Mesendoderm (in vitro differentiated cells): ENCODE measurements around the gene FBXL17.
A peak's percentile ranks its signal among the peaks of the same experiment; 100 is the strongest.
"Not testable (repeated sequence)": the region's sequence is repeated elsewhere in the genome, so short reads cannot be mapped to it uniquely, and the experiment has no call there.

Experiments used
- DNase-seq: peaks from one replicate; pipeline ENCODE4 v3.0.0; 2013
- H2AK5ac ChIP-seq: 2 replicates; pipeline ENCODE4 v1.6.1; 2013; ENCODE audit warnings: low read length, inconsistent platforms
- H2BK120ac ChIP-seq: 2 replicates; pipeline ENCODE4 v1.6.1; 2013; ENCODE audit warnings: low read depth, mild to moderate bottlenecking, low read length, moderate library complexity, mixed read lengths
- H2BK15ac ChIP-seq: replicated peaks from 2 replicates; pipeline ENCODE4 v1.6.1; 2013; ENCODE audit warnings: low read depth, mild to moderate bottlenecking, moderate library complexity
- H2BK5ac ChIP-seq: 2 replicates; pipeline ENCODE4 v1.6.1; 2013; ENCODE audit warnings: low read length, inconsistent platforms
- H3K18ac ChIP-seq: 2 replicates; pipeline ENCODE4 v1.6.1; 2013; ENCODE audit warnings: mild to moderate bottlenecking, low read length, mixed read lengths
- H3K23ac ChIP-seq: one replicate; pipeline ENCODE4 v1.6.1; 2013; ENCODE audit warnings: low read length
- H3K27ac ChIP-seq: 2 replicates; pipeline ENCODE4 v1.5.1; 2013; ENCODE audit warnings: low read depth, mild to moderate bottlenecking, inconsistent platforms, low read length, moderate library complexity
- H3K27me3 ChIP-seq: 2 replicates; pipeline ENCODE4 v1.6.1; 2013; ENCODE audit warnings: low read length, control low read depth, mild to moderate bottlenecking, inconsistent platforms; ENCODE audit not compliant: insufficient read depth, poor library complexity
- H3K36me3 ChIP-seq: 2 replicates; pipeline ENCODE4 v1.6.1; 2013; ENCODE audit warnings: low read length, inconsistent platforms; ENCODE audit not compliant: control insufficient read depth, insufficient read depth
- H3K4ac ChIP-seq: one replicate; pipeline ENCODE4 v1.6.1; 2013; ENCODE audit warnings: low read depth, mild to moderate bottlenecking, low read length, moderate library complexity
- H3K4me1 ChIP-seq: 2 replicates; pipeline ENCODE4 v1.6.1; 2013; ENCODE audit warnings: low read depth, low read length, inconsistent platforms; ENCODE audit not compliant: control insufficient read depth
- H3K4me2 ChIP-seq: 2 replicates; pipeline ENCODE4 v1.6.1; 2013; ENCODE audit warnings: low read length
- H3K4me3 ChIP-seq: 2 replicates; pipeline ENCODE4 v1.5.1; 2013; ENCODE audit warnings: mild to moderate bottlenecking, low read length
- H3K56ac ChIP-seq: one replicate; pipeline ENCODE4 v1.6.1; 2013; ENCODE audit warnings: low read length
- H3K79me1 ChIP-seq: 2 replicates; pipeline ENCODE4 v1.6.1; 2013; ENCODE audit warnings: low read length, inconsistent platforms
- H3K79me2 ChIP-seq: 2 replicates; pipeline ENCODE4 v1.6.1; 2013; ENCODE audit warnings: mild to moderate bottlenecking, low read length; ENCODE audit not compliant: control insufficient read depth, insufficient read depth
- H3K9ac ChIP-seq: 2 replicates; pipeline ENCODE4 v1.6.1; 2013; ENCODE audit warnings: low read length, inconsistent platforms
- H4K5ac ChIP-seq: one replicate; pipeline ENCODE4 v1.6.1; 2013; ENCODE audit warnings: low read length
- H4K8ac ChIP-seq: one replicate; pipeline ENCODE4 v1.6.1; 2013; ENCODE audit warnings: low read depth, mild to moderate bottlenecking, control low read depth, low read length, moderate library complexity
- WGBS: extraction: QIAGEN DNeasy Blood & Tissue Kit; methylation state at CpG from one replicate; pipeline ENCODE4 v1.1.7; 2013; ENCODE audit warnings: low lambda C conversion rate, missing lambda C conversion rate; ENCODE audit not compliant: insufficient coverage; ENCODE audit errors: extremely low coverage; 5-methylcytosine and 5-hydroxymethylcytosine counted together

Gene FBXL17

DNA sequence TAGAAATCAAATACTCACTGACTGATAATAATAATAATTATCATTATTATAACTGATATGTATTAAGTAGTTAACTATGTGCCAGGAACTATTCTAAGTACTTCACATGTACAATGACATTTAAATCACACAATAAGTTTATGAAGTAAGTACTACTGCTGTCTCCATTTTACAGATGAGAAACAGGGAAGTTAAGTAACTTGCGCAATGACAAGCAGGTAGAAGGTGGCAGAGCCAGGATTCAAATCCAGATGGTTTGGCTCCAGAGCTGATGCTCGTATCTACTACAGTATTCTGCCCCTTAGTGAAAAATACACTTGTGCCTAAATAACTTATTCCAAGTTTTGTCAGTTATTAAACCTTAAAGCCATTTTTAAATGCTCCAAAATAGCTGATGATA lies 217.3 kb downstream of the FBXL17 start:
- Histone ChIP-seq H3K4ac (no peak overlapping the region), H4K5ac (no peak overlapping the region), H2BK5ac (no peak overlapping the region), H3K36me3 (no peaks in the 10 kb centered on the region), H3K79me2 (no peaks in the 10 kb centered on the region), H3K18ac (no peak overlapping the region), H2AK5ac (no peak overlapping the region), H2BK120ac (no peak overlapping the region), H3K4me3 (no peak overlapping the region), H2BK15ac (no peak overlapping the region), H3K56ac (no peak overlapping the region), H3K27me3 (no peaks in the 10 kb centered on the region), H3K23ac (no peak overlapping the region), H3K4me1 (no peaks in the 10 kb centered on the region), H4K8ac (no peak overlapping the region), H3K9ac (no peak overlapping the region), H3K4me2 (no peak overlapping the region), H3K79me1 (no peaks in the 10 kb centered on the region), H3K27ac (no peak overlapping the region)
- WGBS = no CpG with 5 or more reads among the region's 2 CpGs
- no peak for DNase-seq

DNA sequence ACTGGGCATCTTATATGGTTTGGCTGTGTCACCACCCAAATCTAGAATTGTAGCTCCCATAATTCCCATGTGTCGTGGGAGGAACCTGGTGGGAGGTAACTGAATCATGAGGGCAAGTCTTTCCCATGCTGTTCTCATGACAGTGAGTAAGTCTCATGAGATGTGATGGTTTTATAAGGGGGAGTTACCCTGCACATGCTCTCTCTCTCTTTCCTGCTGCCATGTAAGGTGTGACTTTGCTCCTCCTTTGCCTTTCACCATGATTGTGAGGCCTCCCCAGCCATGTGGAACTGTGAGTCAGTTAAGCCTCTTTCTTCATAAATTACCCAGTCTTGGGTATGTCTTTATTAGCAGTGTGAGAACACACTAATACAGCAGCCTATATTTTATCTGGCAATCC lies 229.0 kb downstream of the FBXL17 start:
- H2BK5ac ChIP-seq, H3K4me3 ChIP-seq, H3K18ac ChIP-seq, H3K36me3 ChIP-seq, H2BK15ac ChIP-seq, H2BK120ac ChIP-seq, H3K56ac ChIP-seq, H4K5ac ChIP-seq, H3K9ac ChIP-seq, H3K79me2 ChIP-seq, H3K4me2 ChIP-seq, H3K4ac ChIP-seq, H3K27ac ChIP-seq, H2AK5ac ChIP-seq, H3K79me1 ChIP-seq, H3K4me1 ChIP-seq, DNase-seq, H4K8ac ChIP-seq, H3K27me3 ChIP-seq, H3K23ac ChIP-seq: not testable (repeated sequence)
- no CpG with 5 or more reads among the region's 1 CpG for WGBS

DNA sequence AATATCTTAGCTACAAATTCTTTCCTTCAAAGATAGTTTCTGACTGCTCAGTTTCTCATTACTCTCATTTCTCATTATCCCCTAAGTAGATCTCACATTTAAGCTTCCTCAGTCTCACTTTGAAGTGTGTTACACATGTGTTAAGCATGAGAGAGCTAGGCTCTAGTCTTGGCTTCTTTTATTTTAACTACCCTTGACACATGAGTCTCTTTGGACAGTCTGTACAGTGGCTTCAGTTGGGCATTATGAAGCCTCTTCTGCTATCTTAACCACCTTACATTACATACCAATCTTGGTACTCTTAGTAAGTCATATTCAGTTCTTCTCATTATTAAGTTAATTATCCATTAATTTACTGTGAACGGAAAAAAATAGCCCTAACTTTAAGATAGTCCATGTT lies 232.5 kb downstream of the FBXL17 start:
- no peak for DNase-seq
- Histone ChIP-seq H3K27me3 (no peaks in the 10 kb centered on the region), H3K4me3 (no peak overlapping the region), H2BK120ac (no peak overlapping the region), H3K36me3 (no peaks in the 10 kb centered on the region), H3K4me2 (no peak overlapping the region), H4K5ac (no peak overlapping the region), H3K27ac (no peak overlapping the region), H3K4me1 (no peaks in the 10 kb centered on the region), H3K18ac (no peak overlapping the region), H4K8ac (no peak overlapping the region), H3K79me2 (no peaks in the 10 kb centered on the region), H3K9ac (no peak overlapping the region), H3K56ac (no peak overlapping the region), H3K79me1 (no peaks in the 10 kb centered on the region), H3K4ac (no peak overlapping the region), H3K23ac (no peak overlapping the region), H2BK15ac (no peak overlapping the region), H2AK5ac (no peak overlapping the region), H2BK5ac (no peak overlapping the region)
- WGBS = no CpG with 5 or more reads among the region's 1 CpG

DNA sequence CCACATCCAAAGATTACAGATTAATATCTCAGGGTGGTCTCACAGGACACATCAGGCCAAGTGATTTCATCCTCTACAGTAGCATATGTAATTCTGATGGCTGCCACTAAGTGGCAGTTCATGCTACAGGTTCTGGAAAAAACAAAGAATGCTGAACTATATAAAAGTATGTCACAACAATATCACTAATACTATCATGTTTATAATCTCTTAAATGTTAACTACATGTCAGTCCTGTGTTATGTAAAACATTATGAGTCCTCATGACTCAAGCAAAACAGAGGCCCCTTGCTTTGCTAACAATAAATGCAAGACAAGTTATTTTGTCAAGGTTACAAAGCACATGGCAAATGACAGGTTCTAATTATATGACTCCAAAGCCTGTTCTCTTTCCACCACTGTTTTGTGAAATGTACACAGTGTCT lies 233.2 kb downstream of the FBXL17 start:
- no peaks in the 10 kb centered on the region for H3K79me2 ChIP-seq
- no peaks in the 10 kb centered on the region for H3K79me1 ChIP-seq
- H3K4me2 ChIP-seq = no peak overlapping the region
- no peaks in the 10 kb centered on the region for H3K27me3 ChIP-seq
- no peaks in the 10 kb centered on the region for H3K36me3 ChIP-seq
- no peak overlapping the region for H3K18ac ChIP-seq
- H3K23ac ChIP-seq = no peak overlapping the region
- H3K4me1 ChIP-seq = no peaks in the 10 kb centered on the region
- no peak overlapping the region for H3K4ac ChIP-seq
- H3K4me3 ChIP-seq = no peak overlapping the region
- no peak overlapping the region for H2BK15ac ChIP-seq
- H3K27ac ChIP-seq = no peak overlapping the region
- no peak overlapping the region for H2AK5ac ChIP-seq
- no peak overlapping the region for H3K56ac ChIP-seq
- no peak overlapping the region for H4K8ac ChIP-seq
- no peak overlapping the region for H2BK5ac ChIP-seq
- H2BK120ac ChIP-seq = no peak overlapping the region
- no peak overlapping the region for H3K9ac ChIP-seq
- peak; percentile 42 for DNase-seq
- H4K5ac ChIP-seq = no peak overlapping the region

DNA sequence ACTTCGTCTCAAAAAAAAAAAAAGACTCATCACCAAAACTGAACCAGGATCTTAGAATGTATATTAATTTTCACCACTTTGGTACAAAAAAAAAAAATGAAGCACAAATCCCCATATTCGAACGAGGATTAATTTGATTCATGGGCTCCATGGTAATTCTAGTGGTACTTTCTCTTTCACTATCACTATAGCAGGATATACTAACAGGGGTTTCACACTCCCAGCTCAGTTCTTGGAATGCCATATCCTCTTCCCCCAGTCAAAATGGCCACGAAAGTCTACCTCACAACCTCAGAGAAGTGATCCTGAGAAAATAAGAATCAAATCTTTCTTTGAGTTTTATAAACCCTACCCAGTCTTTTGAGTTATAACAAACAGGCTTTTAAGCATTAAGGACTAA lies 235.7 kb downstream of the FBXL17 start:
- Histone ChIP-seq H3K27ac (no peak overlapping the region), H2BK120ac (no peak overlapping the region), H3K4me3 (no peak overlapping the region), H3K4me2 (no peak overlapping the region), H3K79me1 (no peaks in the 10 kb centered on the region), H3K9ac (no peak overlapping the region), H4K8ac (no peak overlapping the region), H4K5ac (no peak overlapping the region), H3K36me3 (no peaks in the 10 kb centered on the region), H3K4ac (no peak overlapping the region), H3K18ac (no peak overlapping the region), H2AK5ac (no peak overlapping the region), H3K56ac (no peak overlapping the region), H3K79me2 (no peaks in the 10 kb centered on the region), H3K23ac (no peak overlapping the region), H3K4me1 (no peaks in the 10 kb centered on the region), H2BK15ac (no peak overlapping the region), H3K27me3 (no peaks in the 10 kb centered on the region), H2BK5ac (no peak overlapping the region)
- WGBS = no CpG with 5 or more reads among the region's 4 CpGs
- no peak for DNase-seq

DNA sequence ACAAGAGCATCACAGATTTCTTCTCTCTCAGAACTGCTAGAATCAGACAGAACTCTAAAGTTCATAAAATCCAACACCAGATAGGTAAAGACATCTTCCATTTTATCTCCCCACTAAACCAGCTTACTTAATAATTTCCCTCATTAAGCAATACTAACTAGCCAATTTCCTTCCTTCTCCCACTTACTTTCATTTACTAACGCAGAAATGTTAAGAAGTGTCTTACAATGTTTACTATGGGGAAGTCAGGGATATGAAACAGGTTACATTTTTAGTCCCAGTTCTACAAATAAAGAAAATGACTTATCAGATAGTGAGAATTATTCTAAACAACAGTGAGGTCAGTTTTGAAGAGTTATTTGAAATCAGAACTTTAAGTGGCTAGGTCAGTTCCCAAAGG lies 236.5 kb downstream of the FBXL17 start:
- Histone ChIP-seq H2AK5ac (no peak overlapping the region), H3K56ac (no peak overlapping the region), H3K4me1 (no peaks in the 10 kb centered on the region), H3K9ac (no peak overlapping the region), H3K4ac (no peak overlapping the region), H3K18ac (no peak overlapping the region), H3K79me2 (no peaks in the 10 kb centered on the region), H3K27me3 (no peaks in the 10 kb centered on the region), H3K79me1 (no peaks in the 10 kb centered on the region), H3K36me3 (no peaks in the 10 kb centered on the region), H3K4me3 (no peak overlapping the region), H2BK15ac (no peak overlapping the region), H3K23ac (no peak overlapping the region), H4K5ac (no peak overlapping the region), H2BK5ac (no peak overlapping the region), H4K8ac (no peak overlapping the region), H2BK120ac (no peak overlapping the region), H3K27ac (no peak overlapping the region), H3K4me2 (no peak overlapping the region)
- DNase-seq = no peak
- no CpG with 5 or more reads among the region's 1 CpG for WGBS
